ENCODE data around the gene WBP1. TPM values are rescaled to one million over a fixed set of nuclear protein-coding genes. Genes with fewer than 3 reads are reported as not detected.

The WBP1 gene
- total and polyA plus RNA-seq, 2 donors from 2014 or later = 83.9 to 150 TPM

- H3K27ac ChIP-seq (ENCODE audit: low read depth in 2 of 2, low read length in 2 of 2) = no peak overlapping the region
- intact Hi-C loops (cut with DNase I) = no loop called here
- no peak for TF ChIP-seq CTCF (IDR thresholded peaks at IDR 0.05; ENCODE audit: borderline replicate concordance, extremely low read depth, insufficient read depth)
- DNase-seq (peak in 1 of 5 donors; percentile 51), FAIRE-seq (no peak)
- H3K27me3 ChIP-seq (ENCODE audit: control insufficient read depth, insufficient read depth, low read length) = no peaks in the 10 kb centered on the region
- H3K36me3 ChIP-seq (ENCODE audit: control insufficient read depth in 2 of 3, insufficient read depth in 3 of 3, low read length in 3 of 3) = peaks cover under 1 to 33% (median 7%) of the 10 kb centered on the region in 3 donors
- H3K9me3 ChIP-seq (ENCODE audit: control insufficient read depth in 2 of 3, insufficient read depth in 1 of 3, low read length in 3 of 3) = no peaks in the 10 kb centered on the region
- no peak overlapping the region for H3K9ac ChIP-seq (ENCODE audit: low read length in 3 of 3)
- H3K4me1 ChIP-seq (ENCODE audit: control insufficient read depth in 2 of 3, insufficient read depth in 2 of 3, low read depth in 1 of 3, low read length in 3 of 3) = peaks cover 0 to 3% (median 0%) of the 10 kb centered on the region in 3 donors
- H3K4me3 ChIP-seq (ENCODE audit: low read length in 3 of 3) = no peak overlapping the region
Observed at GRCh38 chr2:74423231-74424095, 34.8 kb upstream of the WBP1 start.

- DNase-seq (peak in 1 of 5 donors; percentile 43), FAIRE-seq (no peak)
- Histone ChIP-seq H3K36me3 (ENCODE audit: control insufficient read depth in 2 of 3, insufficient read depth in 3 of 3, low read length in 3 of 3) (peaks cover 3 to 40% (median 15%) of the 10 kb centered on the region in 3 donors), H3K9ac (ENCODE audit: low read length in 3 of 3) (no peak overlapping the region), H3K27me3 (ENCODE audit: control insufficient read depth, insufficient read depth, low read length) (no peaks in the 10 kb centered on the region), H3K4me1 (ENCODE audit: control insufficient read depth in 2 of 3, insufficient read depth in 2 of 3, low read depth in 1 of 3, low read length in 3 of 3) (peaks cover 0 to 3% (median 0%) of the 10 kb centered on the region in 3 donors), H3K9me3 (ENCODE audit: control insufficient read depth in 2 of 3, insufficient read depth in 1 of 3, low read length in 3 of 3) (no peaks in the 10 kb centered on the region), H3K27ac (ENCODE audit: low read depth in 2 of 2, low read length in 2 of 2) (no peak overlapping the region), H3K4me3 (ENCODE audit: low read length in 3 of 3) (no peak overlapping the region)
- intact Hi-C loops (cut with DNase I) = no loop called here
- no peak for TF ChIP-seq CTCF (IDR thresholded peaks at IDR 0.05; ENCODE audit: borderline replicate concordance, extremely low read depth, insufficient read depth)
Observed at GRCh38 chr2:74424139-74424992, 33.9 kb upstream of the WBP1 start.

GRCh38 chr2:74424995-74425406, 33.2 kb upstream of the WBP1 start:
- DNase-seq (no peak), FAIRE-seq (no peak)
- no peak overlapping the region for H3K27ac ChIP-seq (ENCODE audit: low read depth in 2 of 2, low read length in 2 of 2)
- intact Hi-C loops (cut with DNase I) = no loop called here
- H3K9ac ChIP-seq (ENCODE audit: low read length in 3 of 3) = no peak overlapping the region
- no peak overlapping the region for H3K4me3 ChIP-seq (ENCODE audit: low read length in 3 of 3)
- peaks cover 3 to 47% (median 19%) of the 10 kb centered on the region in 3 donors for H3K36me3 ChIP-seq (ENCODE audit: control insufficient read depth in 2 of 3, insufficient read depth in 3 of 3, low read length in 3 of 3)
- no peaks in the 10 kb centered on the region for H3K27me3 ChIP-seq (ENCODE audit: control insufficient read depth, insufficient read depth, low read length)
- no peaks in the 10 kb centered on the region for H3K9me3 ChIP-seq (ENCODE audit: control insufficient read depth in 2 of 3, insufficient read depth in 1 of 3, low read length in 3 of 3)
- peaks cover 0 to 5% (median 0%) of the 10 kb centered on the region in 3 donors for H3K4me1 ChIP-seq (ENCODE audit: control insufficient read depth in 2 of 3, insufficient read depth in 2 of 3, low read depth in 1 of 3, low read length in 3 of 3)
- no peak for TF ChIP-seq CTCF (IDR thresholded peaks at IDR 0.05; ENCODE audit: borderline replicate concordance, extremely low read depth, insufficient read depth)

All from kidney (tissue), 14 donors.